GM19238 (cell line): ENCODE results near the gene WSB2.

Experiments
- DNase-seq: peaks from one replicate; pipeline ENCODE4 v3.0.0; 2011; ENCODE audit warnings: low spot score; ENCODE audit not compliant: insufficient read length

The WSB2 gene

DNA sequence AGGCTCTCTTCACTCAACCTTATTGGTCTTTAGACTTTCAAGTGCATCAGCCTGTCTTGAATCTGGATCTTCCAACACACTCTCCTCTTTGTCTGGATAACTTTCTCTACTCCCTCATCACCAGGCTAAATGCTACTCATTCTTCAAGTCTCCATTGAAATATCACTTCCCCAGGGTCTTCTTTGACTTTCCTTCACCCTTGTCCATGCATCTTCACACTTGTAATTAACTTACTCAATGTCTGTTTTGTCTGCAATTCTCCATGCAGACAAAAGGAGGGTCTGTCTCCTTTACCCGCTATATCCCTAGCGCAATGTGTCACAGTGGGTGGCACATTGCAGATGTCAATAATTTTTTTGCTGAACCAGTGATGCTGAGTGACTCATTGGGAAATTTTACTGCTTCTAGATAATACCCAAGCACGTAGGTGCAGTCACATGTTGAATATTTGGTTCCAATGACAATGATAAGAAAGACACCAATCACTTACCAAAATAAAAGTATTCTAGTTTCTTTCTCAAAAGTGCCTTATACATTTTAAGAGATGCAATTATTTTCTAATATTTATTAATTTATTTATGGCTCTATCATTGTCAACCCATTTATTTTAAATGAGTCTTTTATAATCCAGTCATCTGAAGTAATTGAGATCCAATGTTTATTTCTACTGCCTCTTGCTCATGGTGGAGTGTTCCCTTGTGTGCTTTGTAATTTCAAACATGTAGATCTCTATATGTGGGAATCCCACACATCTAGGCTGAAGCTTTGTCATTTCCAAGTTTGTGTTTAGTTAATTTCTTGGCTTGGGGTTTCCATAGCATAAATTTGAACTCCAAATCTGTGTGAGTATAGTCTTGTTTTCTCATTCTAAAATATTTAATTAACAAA, 66.2 kb downstream of the WSB2 start:
- no peak for DNase-seq

DNA sequence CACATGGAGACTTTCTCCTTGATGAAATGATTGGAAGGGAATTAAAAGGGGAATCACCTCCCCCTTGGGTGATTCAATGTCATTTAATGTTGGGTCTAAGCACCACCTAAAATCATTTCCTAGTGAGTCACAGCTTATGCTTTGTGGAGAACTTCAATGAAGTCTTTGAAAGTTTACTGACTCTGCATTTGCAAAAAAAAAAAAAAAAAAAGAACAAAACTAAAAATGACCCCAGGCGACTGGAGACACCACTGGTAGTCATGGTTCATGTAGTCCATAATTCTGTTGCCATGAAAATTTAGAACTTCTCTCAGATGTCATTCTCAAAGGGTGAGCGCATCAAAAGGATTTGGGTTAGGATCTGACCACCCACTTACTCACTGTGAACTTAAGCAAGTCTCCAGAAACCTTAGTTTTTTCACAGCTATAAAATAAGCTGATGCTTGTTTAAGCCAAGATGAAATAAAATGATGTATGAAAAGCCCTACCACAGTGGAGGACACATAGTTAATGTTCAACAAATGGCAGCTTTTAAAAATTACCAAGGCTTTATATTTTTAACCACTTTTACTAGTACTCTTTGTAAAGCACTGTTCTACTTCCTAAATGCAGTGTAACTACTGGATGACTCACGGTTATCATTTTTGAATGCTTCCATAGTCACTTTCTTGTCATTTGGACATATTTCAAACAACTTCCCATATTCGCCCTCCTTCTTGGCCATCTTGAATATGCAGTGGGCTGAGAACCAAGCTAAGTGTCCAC, 74.1 kb downstream of the WSB2 start:
- no peak for DNase-seq

DNA sequence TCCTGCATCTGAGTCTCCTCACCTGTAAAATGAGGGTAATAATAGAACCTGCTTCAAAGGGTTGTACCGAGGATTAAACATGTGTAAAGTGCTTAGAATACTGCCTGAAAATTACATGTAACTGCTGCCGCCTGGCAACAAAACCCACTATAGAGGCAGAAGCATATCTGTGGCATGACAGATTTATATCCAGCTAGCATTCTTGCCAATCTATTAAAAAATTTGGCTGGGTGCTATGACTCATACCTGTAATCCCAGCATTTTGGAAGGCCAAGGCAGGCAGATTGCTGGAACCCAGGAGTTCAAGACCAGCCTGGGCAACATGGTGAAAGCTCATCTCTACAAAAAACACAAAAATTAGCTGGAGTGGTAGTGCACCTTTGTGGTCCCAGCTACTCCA, 75.8 kb downstream of the WSB2 start:
- DNase-seq: no peak
